HepG2 (cell line): ENCODE data around the gene SEPHS1. TPM values are rescaled to one million over a fixed set of nuclear protein-coding genes. Genes with fewer than 3 reads are reported as not detected.

Source experiments
- JDP2 ChIP-seq: sonication (generic); formaldehyde crosslinking; IDR thresholded peaks from 2 replicates; pipeline ENCODE4 v1.8.1; 2022; ENCODE audit warnings: missing genetic modification reagents, borderline replicate concordance
- KDM2A ChIP-seq: sonication (generic); formaldehyde crosslinking; IDR thresholded peaks from 2 replicates; pipeline ENCODE4 v1.4.0; 2020; ENCODE audit warnings: low read depth, missing genetic modification reagents, borderline replicate concordance
- KMT2A ChIP-seq: sonication (generic); formaldehyde crosslinking; IDR thresholded peaks from 2 replicates; pipeline ENCODE4 v1.4.0; 2020; ENCODE audit warnings: missing genetic modification reagents
- PITX1 ChIP-seq: sonication (generic); formaldehyde crosslinking; IDR thresholded peaks from 2 replicates; pipeline ENCODE4 v1.5.1; 2020; ENCODE audit warnings: mild to moderate bottlenecking, missing genetic modification reagents
- POLR2A ChIP-seq, 2 experiments: IDR thresholded peaks; 2 replicates each; pipeline ENCODE4 v1.6.1; 2011; ENCODE audit warnings: low read depth in 2 of 2, low read length in 2 of 2, mild to moderate bottlenecking in 1 of 2, moderate library complexity in 1 of 2; ENCODE audit not compliant: insufficient read depth in 1 of 2
- RERE ChIP-seq: IDR thresholded peaks from 2 replicates; pipeline ENCODE4 v1.6.1; 2016; ENCODE audit warnings: low read depth, missing genetic modification reagents, missing compliant biosample characterization
- REST ChIP-seq, 2 experiments: IDR thresholded peaks; 2 replicates each; pipeline ENCODE4 v1.6.1; 2011 to 2012; ENCODE audit warnings: low read length in 2 of 2, borderline replicate concordance in 1 of 2, low read depth in 1 of 2, mild to moderate bottlenecking in 1 of 2, moderate library complexity in 1 of 2
- RFXAP ChIP-seq: sonication (generic); formaldehyde crosslinking; IDR thresholded peaks from 2 replicates; pipeline ENCODE4 v1.4.0; 2020; ENCODE audit warnings: missing genetic modification reagents, borderline replicate concordance
- TFE3 ChIP-seq: IDR thresholded peaks from 2 replicates; pipeline ENCODE4 v1.6.1; 2016
- ZBTB38 ChIP-seq: sonication (generic); formaldehyde crosslinking; IDR thresholded peaks from 2 replicates; pipeline ENCODE4 v1.5.1; 2020; ENCODE audit warnings: mild to moderate bottlenecking, missing genetic modification reagents
- ZNF660 ChIP-seq: sonication (generic); formaldehyde crosslinking; IDR thresholded peaks from 2 replicates; pipeline ENCODE4 v1.5.1; 2020; ENCODE audit warnings: mild to moderate bottlenecking, low read depth, missing genetic modification reagents, borderline replicate concordance
- ZNF687 ChIP-seq: sonication (generic); formaldehyde crosslinking; IDR thresholded peaks from 2 replicates; pipeline ENCODE4 v1.5.1; 2020; ENCODE audit warnings: mild to moderate bottlenecking, missing genetic modification reagents, moderate library complexity
- polyA plus RNA-seq, 8 experiments: library from polyadenylated mRNA; depleted of rRNA in 3 of 8; stranded (reverse) in 7 of 8; unstranded in 1 of 8; fragments of >200 nt; fragmentation: Illumina TruSeq in 4 of 8; extraction: Trizol in 4 of 8; gene quantifications; 2 replicates each; pipeline versions ENCODE4 v1.2.1 to v1.2.3, GENCODE V29; 2011 to 2016; ENCODE audit warnings: low read depth in 4 of 8, missing spikeins in 1 of 8, mixed read lengths in 1 of 8; ENCODE audit not compliant: insufficient read depth in 1 of 8
- total RNA-seq, 5 experiments: library from RNA; depleted of rRNA; stranded (reverse); fragments of >200 nt; fragmentation: Illumina TruSeq; extraction: Trizol; gene quantifications; 2 replicates each; pipeline ENCODE4 v1.2.3, GENCODE V29; 2016; ENCODE audit warnings: low read depth in 1 of 5

The SEPHS1 gene
- total and polyA plus RNA-seq, 2 of the 13 experiments (the other 11 are each of a cell fraction or from before 2014, with no cell fraction given), result 57.8 to 61.5 TPM

GRCh38 chr10:13349463-13350274 is 1.6 kb upstream of the SEPHS1 start (continued):
- TF ChIP-seq KDM2A, result 0 out of 2 replicates have a peak, but pooled peaks have one; percentile 38
- TF ChIP-seq ZNF660, result no peak
- TF ChIP-seq RFXAP (CRISPR knock-in tag), result 0 out of 2 replicates have a peak, but pooled peaks have one; percentile 36
- TF ChIP-seq KMT2A (CRISPR knock-in tag), result no peak; the same call in 1 of the 2 replicates
- no peak for TF ChIP-seq RERE (CRISPR knock-in tag)
- 0 out of 2 replicates have a peak, but pooled peaks have one; percentile 25 for TF ChIP-seq ZBTB38 (CRISPR knock-in tag)
- 0 out of 4 replicates have a peak, but pooled peaks of 1 of the 2 experiments have one; percentile 6 for TF ChIP-seq POLR2A (IDR thresholded peaks at IDR 0.05; ENCODE audit: insufficient read depth in 1 of 2, low read depth in 2 of 2, low read length in 2 of 2)
- TF ChIP-seq ZNF687, result peak; percentile 64
- peak; percentile 21 to 86 for TF ChIP-seq REST (IDR thresholded peaks at IDR 0.05; ENCODE audit: borderline replicate concordance in 1 of 2, low read depth in 1 of 2, low read length in 2 of 2)
- TF ChIP-seq TFE3 (CRISPR knock-in tag), result 0 out of 2 replicates have a peak, but pooled peaks have one; percentile 26
- no peak for TF ChIP-seq JDP2
- no peak for TF ChIP-seq PITX1 (CRISPR knock-in tag)
